ENCODE data around the gene MAGEF1.

MAGEF1 gene

DNA sequence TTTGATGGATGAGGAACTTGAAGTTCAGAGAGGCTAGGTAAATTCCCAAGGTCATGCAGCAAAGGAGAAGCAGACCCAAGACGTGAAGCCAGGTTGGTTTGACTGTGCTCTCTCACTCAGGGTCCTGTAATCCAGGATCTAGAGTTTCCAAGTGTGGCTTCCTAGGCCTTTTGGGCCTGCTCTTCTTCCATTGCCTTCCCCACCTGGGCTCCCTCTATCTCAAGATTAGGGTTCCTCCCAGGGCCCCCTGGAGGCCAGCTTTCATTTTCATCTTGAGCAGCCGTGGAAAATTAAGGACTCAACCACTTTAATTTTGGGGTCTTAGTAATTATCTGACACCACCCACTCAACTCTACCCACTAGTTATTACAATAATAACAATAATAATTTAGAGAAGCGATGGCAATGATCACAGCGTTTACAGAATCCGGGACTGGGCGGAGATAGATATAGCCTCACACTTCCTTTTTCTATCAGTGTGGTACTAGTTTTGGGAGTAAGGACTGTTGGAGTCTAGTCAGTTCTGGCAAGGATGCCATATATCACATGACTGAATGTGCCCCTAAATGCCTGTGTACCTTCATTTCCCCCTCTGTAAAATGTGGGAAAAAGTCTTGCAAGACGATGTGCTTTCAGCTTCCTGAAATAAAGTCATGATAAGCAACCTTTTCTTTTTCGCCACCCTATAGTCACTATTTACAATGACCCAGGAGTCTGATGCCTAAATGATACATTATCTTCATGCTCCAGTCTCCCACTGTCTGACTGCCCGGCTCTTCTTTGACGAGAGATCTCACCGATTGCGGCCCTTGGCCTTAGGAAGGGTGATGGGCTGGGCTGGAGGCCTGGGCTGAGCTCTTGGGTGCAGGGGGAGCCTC is 30.2 kb upstream of the MAGEF1 start:
- no peak overlapping the region for H2AFZ ChIP-seq (ENCODE audit: low read length, unreplicated experiment)

DNA sequence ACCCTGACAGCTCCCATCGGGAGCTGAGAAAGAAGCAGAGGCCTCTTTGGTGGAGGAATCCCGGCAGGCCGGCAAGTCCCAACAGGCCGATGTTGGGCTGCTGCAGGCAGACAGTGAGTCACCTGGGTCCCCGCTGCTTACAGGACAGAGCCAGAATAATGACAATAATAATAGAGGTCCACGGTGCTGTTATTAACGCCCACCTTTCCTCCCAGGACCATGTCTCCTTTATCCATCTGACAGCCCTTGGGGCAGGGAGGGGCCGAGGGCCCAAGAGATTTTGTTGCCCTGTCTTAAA is 29.3 kb upstream of the MAGEF1 start:
- Histone ChIP-seq H3K79me2 (ENCODE audit: control insufficient read depth, insufficient read depth, low read length, unreplicated experiment) (no peaks in the 10 kb centered on the region), H2AFZ (ENCODE audit: low read length, unreplicated experiment) (no peak overlapping the region), H3K36me3 (ENCODE audit: insufficient read depth, low read length) (no peaks in the 10 kb centered on the region), H3K27ac (ENCODE audit: low read depth, low read length) (no peak overlapping the region), H3K4me3 (ENCODE audit: low read depth, low read length) (no peak overlapping the region), H3K27me3 (ENCODE audit: insufficient read depth, low read length) (no peaks in the 10 kb centered on the region), H3K4me1 (ENCODE audit: control insufficient read depth, insufficient read depth, low read length, unreplicated experiment) (peaks cover 26% of the 10 kb centered on the region)

More for the DNA sequence above, 30.2 kb upstream of the MAGEF1 start:
- H3K27ac ChIP-seq (ENCODE audit: low read depth, low read length) = no peak overlapping the region
- no peaks in the 10 kb centered on the region for H3K36me3 ChIP-seq (ENCODE audit: insufficient read depth, low read length)
- peaks cover 26% of the 10 kb centered on the region for H3K4me1 ChIP-seq (ENCODE audit: control insufficient read depth, insufficient read depth, low read length, unreplicated experiment)
- no peaks in the 10 kb centered on the region for H3K27me3 ChIP-seq (ENCODE audit: insufficient read depth, low read length)
- no peak overlapping the region for H3K4me3 ChIP-seq (ENCODE audit: low read depth, low read length)
- no peaks in the 10 kb centered on the region for H3K79me2 ChIP-seq (ENCODE audit: control insufficient read depth, insufficient read depth, low read length, unreplicated experiment)

DNA sequence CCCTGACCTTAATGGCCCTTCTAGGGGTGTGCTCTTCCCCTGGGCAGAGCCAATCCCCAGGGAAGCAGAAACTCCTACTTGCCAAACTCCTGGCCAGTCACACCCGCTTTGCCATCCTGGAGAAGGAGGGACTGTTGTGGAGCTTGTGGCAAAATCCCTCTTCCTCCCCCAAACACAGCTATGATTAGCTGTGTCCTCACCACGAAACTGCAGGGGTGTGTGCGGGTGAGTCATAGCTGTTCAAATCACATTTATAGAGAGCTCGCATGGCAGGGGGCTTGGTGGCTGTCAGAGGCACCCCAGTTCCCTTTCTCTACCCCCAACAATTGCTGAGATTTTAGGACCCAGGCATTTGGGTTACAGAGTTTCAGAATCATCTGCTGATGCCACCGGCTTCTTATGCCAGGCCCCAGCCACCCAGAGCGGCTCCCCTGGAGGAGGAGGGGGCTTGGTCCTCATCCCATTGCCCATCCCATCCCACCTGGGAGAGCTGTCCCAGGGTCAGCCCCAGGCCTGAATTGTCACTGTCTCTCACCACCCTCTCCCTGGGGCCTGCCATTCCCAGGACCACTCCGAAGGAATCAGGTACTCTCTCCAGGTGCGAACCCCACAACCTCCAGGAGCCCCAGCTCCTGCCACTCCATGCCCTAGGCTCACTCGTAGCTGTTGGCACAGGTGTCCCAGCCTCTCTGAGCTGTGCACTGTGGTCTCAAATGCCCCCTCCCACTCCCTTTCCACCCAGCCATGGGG is 28.8 kb upstream of the MAGEF1 start:
- no peaks in the 10 kb centered on the region for H3K27me3 ChIP-seq (ENCODE audit: insufficient read depth, low read length)
- H3K36me3 ChIP-seq (ENCODE audit: insufficient read depth, low read length) = no peaks in the 10 kb centered on the region
- H3K4me1 ChIP-seq (ENCODE audit: control insufficient read depth, insufficient read depth, low read length, unreplicated experiment) = peaks cover 26% of the 10 kb centered on the region
- no peak overlapping the region for H3K4me3 ChIP-seq (ENCODE audit: low read depth, low read length)
- no peak overlapping the region for H3K27ac ChIP-seq (ENCODE audit: low read depth, low read length)
- no peaks in the 10 kb centered on the region for H3K79me2 ChIP-seq (ENCODE audit: control insufficient read depth, insufficient read depth, low read length, unreplicated experiment)
- H2AFZ ChIP-seq (ENCODE audit: low read length, unreplicated experiment) = no peak overlapping the region

DNA sequence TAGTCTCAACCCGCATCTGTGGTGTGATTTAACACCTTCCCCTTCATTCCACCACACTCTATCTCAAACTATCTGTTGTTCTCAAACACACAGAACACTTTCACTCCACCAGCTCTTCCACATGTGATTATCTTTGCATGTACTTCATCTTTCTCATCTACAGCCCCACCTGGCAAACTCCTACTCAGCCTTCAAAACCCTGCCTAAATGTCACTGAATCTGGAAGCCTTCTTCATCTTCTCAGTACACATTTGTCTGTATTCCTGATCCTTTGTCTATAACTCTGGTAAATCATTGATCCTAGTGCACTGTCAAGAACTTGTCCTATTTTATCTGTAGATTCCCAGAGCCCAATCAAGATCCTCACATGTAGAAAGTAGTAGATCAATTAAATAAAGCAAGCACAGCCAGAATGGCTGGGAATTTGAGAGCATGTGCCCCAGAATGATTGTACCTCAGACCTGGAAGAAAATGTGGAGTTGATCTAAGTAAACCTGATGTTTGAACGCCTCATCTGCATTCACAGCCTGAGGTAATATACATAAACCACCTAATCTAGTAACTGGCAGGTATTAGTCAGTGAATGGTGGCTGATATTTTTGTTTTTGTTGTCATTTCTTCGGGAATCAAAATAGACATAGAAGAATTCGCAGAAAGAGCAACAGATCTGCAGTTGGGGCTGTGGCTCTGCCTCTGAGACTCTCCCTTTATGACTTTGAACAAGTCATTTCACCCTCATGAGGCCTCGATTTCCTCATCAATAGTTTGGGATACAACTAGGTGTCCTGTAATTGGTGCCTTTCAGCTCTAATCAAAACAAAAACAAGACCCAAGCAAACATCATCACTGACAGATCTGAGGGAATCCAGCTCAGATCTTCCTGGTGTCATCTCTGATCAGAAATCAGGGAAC is 28.0 kb upstream of the MAGEF1 start:
- no peak overlapping the region for H3K4me3 ChIP-seq (ENCODE audit: low read depth, low read length)
- no peak overlapping the region for H2AFZ ChIP-seq (ENCODE audit: low read length, unreplicated experiment)
- H3K27ac ChIP-seq (ENCODE audit: low read depth, low read length) = no peak overlapping the region
- peaks cover 26% of the 10 kb centered on the region for H3K4me1 ChIP-seq (ENCODE audit: control insufficient read depth, insufficient read depth, low read length, unreplicated experiment)
- no peaks in the 10 kb centered on the region for H3K27me3 ChIP-seq (ENCODE audit: insufficient read depth, low read length)
- H3K36me3 ChIP-seq (ENCODE audit: insufficient read depth, low read length) = no peaks in the 10 kb centered on the region
- no peaks in the 10 kb centered on the region for H3K79me2 ChIP-seq (ENCODE audit: control insufficient read depth, insufficient read depth, low read length, unreplicated experiment)

DNA sequence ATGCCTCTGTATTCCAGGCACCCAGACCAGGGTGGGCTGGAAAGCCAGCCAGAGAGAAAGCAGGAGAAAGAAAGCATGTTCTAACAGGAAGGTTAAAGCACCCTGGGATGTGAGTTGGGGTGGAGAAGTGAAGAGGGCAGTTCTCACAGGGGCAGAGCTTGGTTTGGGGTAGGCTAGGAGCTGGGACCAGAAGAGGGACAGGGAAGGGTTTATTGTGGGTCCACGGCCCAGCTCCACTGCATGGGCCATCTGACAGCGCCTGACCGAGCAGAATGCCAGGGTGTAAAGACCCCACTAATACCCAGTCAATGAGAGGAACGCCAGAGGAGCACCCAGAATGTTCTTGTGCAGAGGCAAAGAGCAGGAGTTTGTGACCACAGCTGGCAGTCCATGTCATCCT is 27.1 kb upstream of the MAGEF1 start:
- no peak overlapping the region for H3K27ac ChIP-seq (ENCODE audit: low read depth, low read length)
- H3K4me1 ChIP-seq (ENCODE audit: control insufficient read depth, insufficient read depth, low read length, unreplicated experiment) = peaks cover 26% of the 10 kb centered on the region
- no peak overlapping the region for H2AFZ ChIP-seq (ENCODE audit: low read length, unreplicated experiment)
- no peaks in the 10 kb centered on the region for H3K79me2 ChIP-seq (ENCODE audit: control insufficient read depth, insufficient read depth, low read length, unreplicated experiment)
- H3K4me3 ChIP-seq (ENCODE audit: low read depth, low read length) = no peak overlapping the region
- no peaks in the 10 kb centered on the region for H3K27me3 ChIP-seq (ENCODE audit: insufficient read depth, low read length)
- H3K36me3 ChIP-seq (ENCODE audit: insufficient read depth, low read length) = no peaks in the 10 kb centered on the region

DNA sequence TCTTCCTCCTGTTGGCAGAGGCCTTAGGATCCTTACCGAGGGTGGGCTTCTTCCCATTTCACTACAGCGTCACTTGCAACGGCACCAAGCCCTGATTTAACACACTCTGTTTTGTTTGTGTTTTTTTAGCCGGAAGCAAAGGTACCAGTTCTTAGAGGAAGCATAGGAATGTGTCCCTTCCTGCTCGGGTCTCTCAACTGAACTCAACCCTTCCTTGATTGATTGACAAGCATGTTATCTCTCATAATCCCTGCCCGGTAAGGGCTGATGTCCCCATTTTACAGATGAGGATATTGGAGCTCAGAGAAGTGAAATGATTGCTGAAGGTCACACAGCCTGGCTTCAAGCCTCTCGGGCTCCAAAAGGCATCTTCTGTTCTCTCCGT is 26.6 kb upstream of the MAGEF1 start:
- Histone ChIP-seq H3K27ac (ENCODE audit: low read depth, low read length) (no peak overlapping the region), H3K4me3 (ENCODE audit: low read depth, low read length) (no peak overlapping the region), H3K36me3 (ENCODE audit: insufficient read depth, low read length) (no peaks in the 10 kb centered on the region), H3K79me2 (ENCODE audit: control insufficient read depth, insufficient read depth, low read length, unreplicated experiment) (no peaks in the 10 kb centered on the region), H3K27me3 (ENCODE audit: insufficient read depth, low read length) (no peaks in the 10 kb centered on the region), H3K4me1 (ENCODE audit: control insufficient read depth, insufficient read depth, low read length, unreplicated experiment) (peaks cover 26% of the 10 kb centered on the region), H2AFZ (ENCODE audit: low read length, unreplicated experiment) (no peak overlapping the region)

DNA sequence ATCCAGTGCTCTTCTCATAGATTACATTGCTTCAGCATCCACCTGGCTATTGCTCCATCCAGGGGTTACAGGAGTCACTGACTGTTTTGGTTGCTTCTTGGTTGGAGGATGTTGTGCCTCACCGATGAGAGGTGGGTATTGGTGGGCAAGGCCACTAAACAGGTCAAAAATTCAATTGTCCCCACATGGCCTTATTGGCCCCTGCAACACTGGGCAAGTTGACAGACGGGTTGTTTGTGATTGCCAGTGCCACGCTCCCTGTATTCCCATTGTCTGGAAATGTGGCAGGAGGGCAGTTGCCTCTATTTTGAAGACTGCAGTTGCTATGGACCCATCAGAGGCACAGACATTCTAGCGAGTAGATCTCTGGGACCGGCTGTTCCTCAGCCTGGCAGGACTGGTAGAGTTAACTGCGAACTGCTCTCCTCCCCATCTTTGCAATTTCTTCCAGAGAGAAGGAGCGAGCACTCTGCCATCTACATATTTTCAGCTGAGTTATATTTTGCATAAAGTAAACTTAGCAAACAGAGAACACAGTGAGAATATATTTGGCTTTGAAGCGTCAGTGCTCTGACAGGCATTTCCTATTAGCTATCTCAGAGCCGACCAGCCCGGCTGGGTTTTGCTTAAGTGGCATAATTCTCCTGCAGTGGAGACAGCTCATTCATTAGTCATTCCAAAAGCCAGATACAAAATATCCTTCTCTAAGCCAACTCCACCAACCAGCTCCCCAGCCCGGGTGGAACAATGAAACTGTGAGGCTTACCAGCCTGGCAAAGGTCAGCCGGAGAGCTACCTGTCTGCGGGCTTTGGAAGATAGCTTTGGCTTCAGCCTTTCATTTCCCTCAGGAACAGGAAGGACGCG is 26.0 kb upstream of the MAGEF1 start:
- Histone ChIP-seq H3K27me3 (ENCODE audit: insufficient read depth, low read length) (0 out of 2 replicates have a peak, but pooled peaks cover 2% of the 10 kb centered on the region), H3K79me2 (ENCODE audit: control insufficient read depth, insufficient read depth, low read length, unreplicated experiment) (no peaks in the 10 kb centered on the region), H3K27ac (ENCODE audit: low read depth, low read length) (no peak overlapping the region), H3K4me1 (ENCODE audit: control insufficient read depth, insufficient read depth, low read length, unreplicated experiment) (peaks cover 26% of the 10 kb centered on the region), H2AFZ (ENCODE audit: low read length, unreplicated experiment) (no peak overlapping the region), H3K36me3 (ENCODE audit: insufficient read depth, low read length) (no peaks in the 10 kb centered on the region), H3K4me3 (ENCODE audit: low read depth, low read length) (no peak overlapping the region)

DNA sequence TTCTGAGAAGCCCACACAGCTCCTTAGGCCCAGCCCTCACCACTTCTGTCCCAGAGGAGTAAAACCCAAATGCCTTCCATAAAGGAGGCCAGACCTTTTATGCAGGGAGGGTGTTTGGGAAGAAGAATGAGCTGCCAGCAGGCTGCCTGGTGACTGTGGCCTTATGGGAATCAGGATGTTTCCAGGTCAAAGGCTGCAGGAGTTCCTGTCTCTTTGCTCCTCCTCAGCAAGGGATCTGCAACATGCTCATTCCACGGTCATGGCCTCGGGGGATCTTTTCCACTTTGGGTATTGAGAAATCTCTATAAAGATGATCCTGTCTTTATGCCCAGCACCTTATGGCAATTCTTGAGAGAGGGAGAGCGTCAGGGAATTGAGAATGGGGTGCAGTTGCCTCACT is 25.2 kb upstream of the MAGEF1 start:
- Histone ChIP-seq H3K27ac (ENCODE audit: low read depth, low read length) (no peak overlapping the region), H2AFZ (ENCODE audit: low read length, unreplicated experiment) (no peak overlapping the region), H3K4me3 (ENCODE audit: low read depth, low read length) (no peak overlapping the region), H3K79me2 (ENCODE audit: control insufficient read depth, insufficient read depth, low read length, unreplicated experiment) (no peaks in the 10 kb centered on the region), H3K36me3 (ENCODE audit: insufficient read depth, low read length) (no peaks in the 10 kb centered on the region), H3K4me1 (ENCODE audit: control insufficient read depth, insufficient read depth, low read length, unreplicated experiment) (peaks cover 26% of the 10 kb centered on the region), H3K27me3 (ENCODE audit: insufficient read depth, low read length) (peaks cover 3% of the 10 kb centered on the region; the same call in 1 of the 2 replicates)

DNA sequence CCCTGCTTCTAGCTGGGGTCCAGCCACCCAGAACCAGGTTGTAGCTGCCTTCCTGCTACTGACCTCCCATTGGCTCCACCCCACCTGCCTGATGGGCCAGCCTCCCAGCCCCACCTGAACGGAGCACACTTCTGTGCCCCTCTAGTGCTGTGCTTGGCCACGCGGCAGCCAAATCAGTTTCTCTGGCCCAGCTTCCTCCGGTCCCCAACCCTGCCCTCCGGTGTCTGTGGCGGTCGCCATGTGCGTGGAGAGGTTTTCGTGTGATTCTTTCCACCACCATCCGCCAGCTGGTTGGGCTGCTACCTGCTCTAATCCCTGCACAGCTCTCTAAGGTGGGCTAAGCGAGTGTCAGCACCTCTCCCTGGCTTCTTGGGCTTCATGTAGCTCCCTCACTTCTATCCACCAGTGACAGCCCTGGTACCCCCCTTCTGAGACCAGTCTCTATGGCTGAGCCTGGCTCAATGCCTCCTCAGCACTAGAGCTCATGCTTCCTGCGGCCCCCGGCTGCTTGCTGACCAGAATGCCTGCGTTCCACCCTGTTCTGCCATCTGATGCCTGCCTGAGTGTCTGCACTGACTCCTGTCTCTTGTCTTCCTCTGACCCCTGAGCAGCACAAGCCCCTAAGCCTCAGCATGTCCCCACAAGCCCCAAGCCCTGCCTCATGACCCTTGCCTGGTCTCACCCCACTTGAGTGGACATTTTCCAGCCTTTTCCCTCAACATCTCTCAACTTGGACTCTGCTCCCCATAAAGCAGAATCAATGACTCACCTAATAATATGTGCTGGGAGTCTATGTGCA is 23.2 kb upstream of the MAGEF1 start:
- Histone ChIP-seq H3K79me2 (ENCODE audit: control insufficient read depth, insufficient read depth, low read length, unreplicated experiment) (no peaks in the 10 kb centered on the region), H3K4me1 (ENCODE audit: control insufficient read depth, insufficient read depth, low read length, unreplicated experiment) (peaks cover 16% of the 10 kb centered on the region), H3K4me3 (ENCODE audit: low read depth, low read length) (no peak overlapping the region), H3K27ac (ENCODE audit: low read depth, low read length) (no peak overlapping the region), H3K36me3 (ENCODE audit: insufficient read depth, low read length) (no peaks in the 10 kb centered on the region), H3K27me3 (ENCODE audit: insufficient read depth, low read length) (peaks cover 6% of the 10 kb centered on the region; the same call in 1 of the 2 replicates), H2AFZ (ENCODE audit: low read length, unreplicated experiment) (no peak overlapping the region)
